GM18907 (cell line): ENCODE data around the gene RREB1.

Source experiments
- ATAC-seq: cut with Tn5 transposase; IDR thresholded peaks from one replicate; pipeline ENCODE4 v1.9.1; 2021; ENCODE audit warnings: mild to moderate bottlenecking, moderate library complexity; ENCODE audit not compliant: unreplicated experiment

Gene RREB1

GRCh38 chr6:7216941-7217621 lies 109.3 kb downstream of the RREB1 start:
- ATAC-seq, result no peak

GRCh38 chr6:7218406-7218988 lies 110.7 kb downstream of the RREB1 start:
- no peak for ATAC-seq

- ATAC-seq, result no peak
These were observed 111.5 kb downstream of the RREB1 start for GRCh38 chr6:7219310-7219709.

- no peak for ATAC-seq
These were observed 114.4 kb downstream of the RREB1 start for GRCh38 chr6:7222197-7222596.

GRCh38 chr6:7224731-7225130 lies 117.0 kb downstream of the RREB1 start:
- no peak for ATAC-seq

- ATAC-seq, result no peak
These were observed 121.1 kb downstream of the RREB1 start for GRCh38 chr6:7228662-7229375.

GRCh38 chr6:7229376-7230326 lies 121.9 kb downstream of the RREB1 start:
- no peak for ATAC-seq

- ATAC-seq, result no peak
These were observed 122.5 kb downstream of the RREB1 start for GRCh38 chr6:7230327-7230691.

GRCh38 chr6:7230956-7231713 lies 123.4 kb downstream of the RREB1 start:
- ATAC-seq, result no peak

GRCh38 chr6:7232351-7232750 lies 124.6 kb downstream of the RREB1 start:
- ATAC-seq, result no peak

GRCh38 chr6:7234547-7234946 lies 126.8 kb downstream of the RREB1 start:
- no peak for ATAC-seq

GRCh38 chr6:7235712-7236305 lies 128.0 kb downstream of the RREB1 start:
- ATAC-seq, result peak; percentile 1

- ATAC-seq, result peak; percentile 59
These were observed 128.8 kb downstream of the RREB1 start for GRCh38 chr6:7236306-7237209.

GRCh38 chr6:7237653-7238188 lies 130.0 kb downstream of the RREB1 start:
- ATAC-seq, result no peak

GRCh38 chr6:7238526-7238899 lies 130.8 kb downstream of the RREB1 start:
- no peak for ATAC-seq

- peak; percentile 53 for ATAC-seq
These were observed 131.3 kb downstream of the RREB1 start for GRCh38 chr6:7238900-7239589.

GRCh38 chr6:7239590-7239948 lies 131.8 kb downstream of the RREB1 start:
- no peak for ATAC-seq

- no peak for ATAC-seq
These were observed 132.6 kb downstream of the RREB1 start for GRCh38 chr6:7240351-7240750.
